T-helper 1 cell treated with Interleukin-12 subunit alpha and Interleukin-12 subunit beta and Interleukin-4 antibody, amounts not matched to agents 30 ng/mL and 1 ng/mL, for 36 hours (primary cell): ENCODE measurements around the gene GALNT18. TPM values are rescaled to one million over a fixed set of nuclear protein-coding genes. Genes with fewer than 3 reads are reported as not detected.

Source experiments
- intact Hi-C: fragments of 100-400 bp; cut with micrococcal nuclease; formaldehyde crosslinking; loops from one replicate; pipeline ENCODE4 v1.15.1; 2024
- total RNA-seq: library from RNA; stranded (reverse); gene quantifications from 2 replicates; pipeline ENCODE4 v1.2.3, GENCODE V29; 2022

GALNT18 gene
- total RNA-seq, 1 donor from 2014 or later, result 1.5 TPM

DNA sequence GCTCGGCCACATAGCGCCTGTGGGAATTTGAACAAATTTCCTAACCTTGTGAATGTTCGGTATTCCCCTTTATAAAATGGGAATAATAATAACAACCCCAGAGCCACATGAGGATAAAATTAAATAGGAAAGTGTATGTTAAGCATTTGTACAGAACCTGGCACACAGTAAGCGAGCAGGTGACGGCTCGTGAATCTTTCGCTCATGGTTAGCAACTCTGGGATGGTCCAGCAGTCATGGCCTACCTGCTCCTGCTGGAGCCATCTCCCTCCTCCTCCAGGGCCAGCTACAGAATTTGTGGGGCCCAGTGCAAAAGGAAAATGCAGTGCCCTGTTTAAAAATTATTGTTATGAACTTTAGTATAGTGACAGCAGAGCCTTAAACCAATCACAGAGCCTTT, 180.3 kb downstream of the GALNT18 start:
- intact Hi-C loops, result no loop called here

DNA sequence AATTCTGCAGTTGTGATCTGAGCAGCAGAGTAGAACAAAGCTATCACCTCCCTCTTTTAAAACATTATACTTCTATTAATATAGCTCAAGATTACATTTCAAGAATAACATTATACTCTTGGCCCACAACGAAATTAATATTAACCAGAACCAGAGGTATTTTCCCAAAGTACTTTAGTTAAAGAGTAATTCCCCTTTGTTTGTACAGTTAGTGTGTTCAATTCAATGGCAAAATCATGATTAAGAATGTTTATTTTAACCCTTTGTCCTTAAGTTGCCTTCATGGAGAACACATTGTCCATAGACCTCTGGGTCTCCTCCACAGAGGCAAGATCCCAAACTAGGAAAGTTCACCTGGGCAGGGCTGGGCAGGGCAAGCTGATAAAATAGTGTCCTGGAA, 180.7 kb downstream of the GALNT18 start:
- intact Hi-C loops, result no loop called here

DNA sequence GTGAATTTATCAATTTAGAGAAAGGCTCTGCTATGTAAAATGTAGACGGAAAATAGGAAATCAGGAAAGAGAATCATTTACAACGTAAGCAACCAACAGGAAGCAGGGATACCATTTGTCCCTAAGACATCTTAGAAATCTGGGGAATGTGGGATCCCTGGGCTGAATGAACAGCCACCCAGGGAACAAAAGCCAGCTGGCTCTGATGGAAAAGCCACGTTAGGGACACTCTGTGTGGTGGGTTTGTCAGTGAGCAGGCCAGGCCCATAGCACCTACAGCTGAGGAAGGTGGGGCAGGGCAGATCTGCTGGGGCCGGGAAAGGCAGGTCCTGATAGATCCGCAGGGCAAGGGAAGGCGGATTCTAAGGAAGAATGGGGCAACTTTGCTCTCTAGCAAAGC, 181.7 kb downstream of the GALNT18 start:
- intact Hi-C loops, result no loop called here

GRCh38 chr11:11439591-11439990, 182.2 kb downstream of the GALNT18 start:
- intact Hi-C loops, result no loop called here

DNA sequence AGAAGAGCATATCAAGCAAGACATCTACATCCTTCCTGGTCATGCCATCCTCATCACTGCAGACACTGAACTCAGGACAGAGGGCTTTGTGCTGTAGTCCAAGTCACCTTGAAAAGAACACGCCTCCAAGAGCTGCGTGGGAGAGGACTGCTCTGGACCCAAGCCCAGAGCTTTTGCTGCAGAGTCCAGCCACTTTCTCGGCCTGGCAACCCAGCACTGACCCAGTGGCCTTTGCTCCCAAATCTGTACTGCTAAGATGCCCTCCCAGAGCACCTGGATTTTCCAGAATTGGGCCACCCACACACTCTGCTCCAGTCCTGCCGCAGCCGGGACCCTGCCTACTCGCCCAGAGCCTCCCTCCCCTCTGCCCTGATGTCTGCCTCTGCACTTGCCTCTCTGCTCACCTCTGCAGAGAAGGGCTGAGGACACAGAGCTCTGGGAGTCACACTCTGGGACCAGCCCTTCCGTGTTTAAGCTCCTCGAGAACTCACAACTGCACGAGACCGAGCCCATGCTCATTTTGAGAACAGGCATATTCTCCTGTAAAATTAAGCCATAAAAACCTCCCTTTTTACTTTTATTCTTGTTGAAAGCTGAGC, 185.0 kb downstream of the GALNT18 start:
- intact Hi-C loops, result no loop called here

- intact Hi-C loops, result no loop called here
Observed at GRCh38 chr11:11435635-11436034, 186.2 kb downstream of the GALNT18 start.

DNA sequence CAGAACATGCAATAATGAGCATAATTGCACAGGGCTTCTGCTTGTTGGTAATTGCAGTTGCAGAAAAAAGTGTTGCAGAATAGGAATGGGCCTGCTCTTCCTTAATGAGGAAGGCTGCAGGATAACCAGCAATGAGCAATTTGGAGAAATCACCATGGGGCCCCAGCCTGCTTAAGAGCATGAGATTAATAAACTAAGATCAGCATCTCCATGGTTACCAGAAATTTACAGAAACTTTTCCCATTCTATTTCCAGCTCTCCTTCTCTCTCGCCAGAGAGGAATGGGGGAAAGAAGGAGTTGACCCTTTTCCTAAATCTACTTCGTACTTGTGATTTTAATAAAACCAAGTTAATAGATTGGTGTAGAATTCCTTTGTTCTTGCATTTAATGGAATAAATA, 187.8 kb downstream of the GALNT18 start:
- intact Hi-C loops, result no loop called here

- intact Hi-C loops, result no loop called here
Observed at GRCh38 chr11:11432621-11433319, 189.0 kb downstream of the GALNT18 start.

- intact Hi-C loops, result no loop called here
Observed at GRCh38 chr11:11430431-11430830, 191.4 kb downstream of the GALNT18 start.

DNA sequence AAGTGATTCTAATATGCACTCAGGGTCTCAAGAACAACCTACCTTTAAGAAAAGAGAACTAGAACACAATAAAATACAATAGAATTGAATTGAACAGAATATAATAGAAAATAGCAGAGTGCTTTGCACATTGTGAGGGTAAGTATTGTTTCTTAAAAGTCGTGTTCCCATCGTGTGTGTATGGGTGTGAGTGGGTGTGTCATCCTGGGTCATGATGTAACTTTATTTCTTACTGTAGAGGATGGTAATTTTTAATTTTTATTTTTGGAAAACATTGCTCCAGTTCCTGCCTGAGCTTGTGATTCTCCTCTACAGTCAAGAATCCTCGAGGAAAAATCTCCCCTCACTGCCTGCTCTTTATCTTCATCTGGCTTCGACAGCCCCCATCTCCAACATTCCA, 193.1 kb downstream of the GALNT18 start:
- intact Hi-C loops, result no loop called here

DNA sequence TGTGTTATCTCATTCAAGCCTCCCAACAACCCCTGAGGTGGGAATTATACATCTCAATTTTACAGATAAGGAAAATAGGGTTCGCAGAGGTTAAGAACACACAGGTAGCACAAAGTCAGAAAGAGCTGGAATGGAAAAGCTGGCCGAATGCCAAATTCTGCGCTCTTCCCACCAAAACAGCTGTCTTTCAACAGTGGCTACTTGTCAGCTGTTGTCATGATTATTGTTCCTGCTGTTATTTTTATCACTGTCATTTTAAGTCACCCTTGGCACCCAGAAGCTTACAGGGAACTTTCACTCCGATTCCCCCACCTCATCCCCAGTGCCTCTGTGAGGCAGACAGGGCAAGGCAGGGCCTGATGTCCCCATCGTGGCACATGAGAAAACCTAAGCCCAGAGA, 194.3 kb downstream of the GALNT18 start:
- intact Hi-C loops, result no loop called here

DNA sequence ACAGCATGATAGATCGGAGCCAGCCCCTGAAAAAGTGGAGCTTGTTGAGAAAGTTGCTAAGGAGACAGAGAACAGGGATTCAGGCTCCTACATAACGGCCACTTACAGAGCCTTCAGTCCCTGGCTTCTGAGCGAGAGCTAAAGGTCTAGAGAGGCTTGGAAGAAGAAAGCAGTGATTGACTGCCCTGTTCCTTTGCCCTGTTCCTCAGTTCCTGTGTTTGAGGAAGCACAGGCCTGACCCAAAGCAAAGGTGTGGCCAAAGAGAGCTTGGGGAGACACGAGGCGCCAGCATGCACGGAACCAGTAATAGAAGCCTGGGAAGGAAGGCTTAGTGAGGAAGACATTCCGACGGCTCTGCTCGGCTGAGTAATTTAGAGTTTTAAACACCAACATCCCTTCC, 194.7 kb downstream of the GALNT18 start:
- intact Hi-C loops, result no loop called here

DNA sequence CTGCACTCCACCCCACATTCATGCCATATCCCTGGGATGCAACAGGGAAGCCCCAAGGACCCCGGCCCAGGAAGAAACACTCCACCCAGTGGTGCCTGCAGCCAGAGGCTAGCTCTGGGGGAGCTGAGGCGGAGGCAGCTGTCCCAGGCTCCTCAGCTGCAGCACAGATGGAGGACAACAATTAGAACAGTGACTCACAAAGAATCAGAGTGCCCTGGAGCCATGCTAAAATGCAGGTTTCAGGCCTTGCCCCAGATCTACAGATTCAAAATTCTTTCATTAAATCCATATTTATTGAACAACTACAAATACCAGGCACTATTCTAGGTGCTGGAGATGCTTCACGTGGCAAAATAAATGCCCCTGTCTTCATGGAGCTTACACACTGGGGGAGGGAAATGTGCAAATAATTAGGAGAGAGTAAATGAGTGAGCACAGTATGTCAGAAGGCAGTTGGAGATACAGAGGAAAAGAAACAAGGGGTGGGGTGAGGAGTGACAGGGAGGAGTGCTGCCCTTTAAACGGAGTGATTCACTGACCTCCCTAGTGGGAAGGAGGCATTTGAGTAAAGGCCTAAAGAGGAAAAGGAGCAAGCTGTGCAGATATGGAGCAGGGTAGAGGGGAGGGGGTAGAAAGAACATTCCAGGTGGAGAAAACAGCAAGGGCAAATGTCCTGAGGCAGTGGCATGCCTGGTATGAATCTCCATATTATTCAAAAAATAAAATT, 195.4 kb downstream of the GALNT18 start:
- intact Hi-C loops, result no loop called here

DNA sequence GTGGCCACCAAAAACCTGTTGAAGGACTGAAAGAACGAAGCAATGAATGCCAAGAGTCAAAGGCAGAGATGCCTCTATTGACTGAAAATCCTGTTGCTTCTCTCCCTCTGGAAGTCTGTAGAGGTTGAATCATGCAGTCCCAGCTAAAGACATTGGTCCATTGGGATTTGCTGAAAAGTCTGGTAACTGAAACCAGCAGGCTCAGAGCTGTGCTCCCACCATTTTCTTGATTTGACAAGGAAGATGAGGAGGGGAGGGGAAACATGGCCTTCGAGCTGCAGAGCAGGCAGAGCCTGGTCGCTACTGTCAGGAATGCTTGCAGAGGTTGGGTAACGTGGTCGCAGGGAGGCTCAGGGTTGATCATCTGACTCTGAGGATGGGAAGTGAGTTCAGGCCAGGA, 196.0 kb downstream of the GALNT18 start:
- intact Hi-C loops, result no loop called here

DNA sequence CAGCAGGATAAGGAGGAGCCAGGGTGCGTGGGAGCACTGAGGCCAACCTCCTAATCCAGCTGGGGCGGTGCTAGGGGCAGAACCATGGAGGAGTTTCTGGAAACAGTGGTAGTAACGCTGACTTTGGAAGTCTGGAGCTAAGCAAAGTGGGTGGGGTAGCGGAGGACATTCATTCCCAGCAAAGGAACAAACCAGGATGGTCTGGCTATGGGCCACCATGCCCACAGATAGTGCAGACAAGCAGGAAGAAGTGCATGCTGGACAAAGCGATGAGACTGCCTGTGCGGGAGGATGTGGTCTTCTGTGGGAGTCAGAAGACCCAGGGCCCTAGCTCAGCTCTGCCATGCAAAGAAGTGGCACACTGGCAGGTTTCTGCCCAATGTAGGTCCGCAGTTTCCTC, 197.1 kb downstream of the GALNT18 start:
- intact Hi-C loops, result no loop called here

- intact Hi-C loops, result no loop called here
Observed at GRCh38 chr11:11422411-11423128, 199.2 kb downstream of the GALNT18 start.

DNA sequence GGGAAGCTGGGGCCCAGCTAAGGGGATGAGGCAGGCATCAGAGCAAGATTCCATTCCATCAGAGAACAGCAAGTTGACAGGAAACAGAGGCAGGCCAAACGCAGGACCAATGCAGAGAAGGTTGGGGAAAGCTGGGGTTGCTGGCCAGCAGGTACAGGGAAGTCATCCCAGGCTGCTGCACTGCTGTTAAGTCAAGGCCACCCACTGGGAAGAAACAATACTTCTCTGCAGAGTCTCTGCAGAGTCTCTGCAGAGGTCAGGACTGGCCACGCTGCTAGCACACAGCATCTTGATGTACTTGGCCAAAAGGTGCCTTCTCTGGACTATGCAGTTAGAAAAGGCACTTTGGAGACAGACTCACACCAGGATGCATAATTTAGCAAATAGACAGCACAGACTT, 200.3 kb downstream of the GALNT18 start:
- intact Hi-C loops, result no loop called here

DNA sequence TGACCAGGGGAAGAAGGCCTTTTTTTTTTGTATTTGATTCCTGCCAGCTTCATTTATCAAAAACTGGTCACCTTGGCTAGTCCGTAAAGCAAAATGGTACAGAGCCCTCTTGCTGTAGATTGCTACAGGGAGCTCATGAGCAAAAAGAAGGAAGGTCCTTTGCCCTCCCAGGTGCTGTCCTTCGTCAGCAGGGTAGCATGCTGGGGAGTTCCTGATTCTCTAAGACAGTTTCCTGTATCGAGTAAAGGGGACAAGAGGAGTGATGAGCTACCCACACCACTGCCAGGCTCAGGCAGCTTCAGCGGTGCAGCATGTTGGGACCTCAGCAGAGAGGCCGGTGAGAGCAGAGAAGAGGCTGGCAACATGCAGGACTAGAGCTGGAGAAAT, 200.9 kb downstream of the GALNT18 start:
- intact Hi-C loops, result no loop called here

DNA sequence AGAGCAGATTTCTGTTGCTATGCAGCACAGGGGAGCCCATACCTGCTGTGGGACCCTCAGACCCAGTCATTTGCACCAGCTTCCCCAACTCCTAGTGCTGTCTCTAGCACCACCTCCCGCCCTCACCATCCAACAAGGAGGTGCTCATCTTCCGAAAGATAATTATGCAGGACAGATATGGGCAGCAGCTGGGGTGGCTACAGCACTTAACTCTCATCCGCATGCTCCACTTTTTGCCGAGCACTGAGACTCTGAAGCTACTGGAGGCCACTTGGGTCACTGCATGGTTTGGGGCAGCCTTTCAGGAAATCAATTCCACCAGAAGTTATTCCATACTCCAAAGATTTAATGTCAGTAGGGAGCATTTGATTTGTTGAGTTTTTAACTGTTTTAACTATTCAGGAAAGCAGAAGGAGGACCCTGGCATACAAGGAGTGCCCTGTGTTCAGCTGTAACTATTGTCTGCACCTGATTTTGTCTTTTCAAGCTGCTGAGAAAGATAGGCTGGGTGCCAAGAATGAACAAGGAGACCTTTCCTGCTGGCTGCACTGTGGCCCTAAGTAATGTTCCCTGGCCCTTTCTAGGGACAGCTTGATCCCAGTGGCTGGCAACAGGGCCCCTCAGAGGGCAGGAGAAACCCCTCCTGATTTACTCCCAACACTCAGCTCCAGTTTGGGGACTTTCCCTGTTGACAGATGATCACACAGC, 201.5 kb downstream of the GALNT18 start:
- intact Hi-C loops, result no loop called here

- intact Hi-C loops, result no loop called here
Observed at GRCh38 chr11:11419747-11420146, 202.1 kb downstream of the GALNT18 start.

GRCh38 chr11:11416917-11417316, 204.9 kb downstream of the GALNT18 start:
- intact Hi-C loops, result no loop called here
